Stromal cell of bone marrow (primary cell): ENCODE results near the gene NNMT.

Experiments used
- DNase-seq: peaks from one replicate; pipeline ENCODE4 v3.0.0-alpha.2; 2012; ENCODE audit warnings: low read depth

NNMT gene

DNA sequence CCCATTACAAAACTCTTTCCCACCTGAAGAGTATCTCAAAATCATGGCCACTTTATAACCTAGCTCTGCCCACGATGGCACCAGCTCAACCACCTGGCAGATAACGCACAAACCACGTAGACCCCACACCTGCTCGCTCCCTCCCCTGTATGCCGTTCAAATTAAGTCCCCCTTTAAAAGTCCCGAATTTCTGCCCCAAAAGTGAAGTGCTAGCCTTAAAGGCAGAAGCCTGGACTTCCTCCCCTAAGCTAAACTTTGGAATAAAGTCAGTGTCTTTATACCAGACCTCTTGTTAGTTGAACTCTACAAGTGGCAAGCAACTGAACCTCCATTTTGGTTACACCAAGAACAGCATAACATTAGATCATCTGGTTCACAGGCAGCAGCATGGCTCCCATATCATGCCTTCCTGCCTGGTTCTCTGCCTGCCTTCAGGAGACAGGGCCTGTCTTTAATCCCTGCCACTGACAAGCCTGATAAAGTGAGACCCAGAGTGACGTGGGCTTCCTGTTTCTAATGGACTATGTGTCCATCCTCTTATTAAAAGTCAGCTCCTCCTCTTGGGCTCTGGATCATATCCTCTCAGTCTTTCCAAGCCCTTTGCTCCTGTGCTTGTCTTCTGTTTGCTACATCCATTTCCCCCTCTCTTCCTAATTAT is 32.6 kb upstream of the NNMT start:
- no peak for DNase-seq

DNA sequence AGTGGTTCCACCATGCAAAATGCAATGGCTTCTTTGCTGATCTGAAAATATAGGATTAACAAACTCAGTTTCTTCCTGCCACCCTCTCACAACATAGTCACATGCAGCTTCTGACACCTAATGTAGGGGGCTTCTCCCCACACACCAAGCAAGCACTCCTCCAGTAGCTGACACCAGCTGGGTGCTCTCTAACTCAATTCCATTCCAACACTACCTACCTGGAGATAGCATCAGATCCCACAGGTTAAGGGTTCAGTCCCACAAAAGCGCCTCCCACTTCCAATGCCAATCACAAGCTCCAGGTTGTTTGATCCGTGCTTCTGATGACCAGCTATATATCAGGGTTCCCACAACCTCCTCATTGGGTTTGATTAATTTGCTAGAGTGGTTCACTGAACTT is 31.8 kb upstream of the NNMT start:
- no peak for DNase-seq

GRCh38 chr11:114265122-114265878 is 30.9 kb upstream of the NNMT start:
- DNase-seq, result no peak

DNA sequence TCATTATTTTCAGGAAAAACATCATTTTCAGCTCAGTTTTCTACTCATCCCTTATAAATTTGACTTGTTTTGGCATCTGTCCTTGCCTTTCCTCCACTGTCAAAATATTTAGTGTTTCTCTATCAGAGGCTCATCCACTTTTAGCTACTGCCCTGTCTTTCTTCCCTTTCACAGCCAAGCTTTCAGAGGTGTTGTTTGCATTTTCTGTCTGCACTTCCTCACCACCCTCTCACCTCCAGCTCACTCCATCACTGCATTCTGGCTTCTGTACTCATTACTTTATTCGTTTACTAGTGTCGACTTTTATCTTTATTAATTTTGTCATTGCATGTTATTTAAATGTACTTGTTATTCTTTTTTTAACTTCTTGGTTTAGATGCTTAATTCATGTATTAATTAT is 26.7 kb upstream of the NNMT start:
- no peak for DNase-seq

DNA sequence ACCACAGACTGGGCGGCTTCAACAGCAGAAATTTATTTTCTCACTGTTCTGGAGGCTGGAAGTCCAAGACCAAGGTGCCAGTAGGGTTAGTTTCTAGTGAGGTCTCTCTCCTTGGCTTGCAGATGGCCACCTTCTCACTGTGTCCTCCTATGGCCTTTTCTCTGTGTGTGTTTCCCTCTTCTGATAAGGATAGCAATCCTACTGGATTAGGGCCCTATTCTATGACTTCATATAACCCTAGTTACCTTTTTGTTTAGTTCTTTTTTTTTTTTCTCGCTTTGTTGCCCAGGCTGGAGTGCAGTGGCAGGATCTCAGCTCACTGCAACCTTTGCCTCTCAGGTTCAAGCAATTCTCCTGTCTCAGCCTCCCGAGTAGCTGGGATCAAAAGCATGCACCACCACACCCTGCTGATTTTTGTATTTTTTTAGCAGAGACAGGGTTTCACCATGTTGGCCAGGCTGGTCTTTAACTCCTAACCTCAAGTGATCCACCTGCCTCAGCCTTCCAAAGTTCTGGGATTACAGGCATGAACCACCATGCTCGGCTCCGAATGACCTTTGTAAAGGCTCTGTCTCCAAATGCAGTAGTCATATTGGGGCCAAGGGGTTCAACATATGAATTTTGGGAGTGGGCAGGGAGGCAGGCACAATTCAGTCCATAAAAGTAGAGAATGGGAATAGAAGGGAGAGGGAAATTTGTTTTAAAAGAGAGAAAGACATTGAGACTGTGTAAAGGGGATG is 25.5 kb upstream of the NNMT start:
- DNase-seq, result no peak

- DNase-seq, result no peak
Observed at GRCh38 chr11:114271316-114271715, 24.9 kb upstream of the NNMT start.

GRCh38 chr11:114272311-114272710 is 23.9 kb upstream of the NNMT start:
- no peak for DNase-seq

DNA sequence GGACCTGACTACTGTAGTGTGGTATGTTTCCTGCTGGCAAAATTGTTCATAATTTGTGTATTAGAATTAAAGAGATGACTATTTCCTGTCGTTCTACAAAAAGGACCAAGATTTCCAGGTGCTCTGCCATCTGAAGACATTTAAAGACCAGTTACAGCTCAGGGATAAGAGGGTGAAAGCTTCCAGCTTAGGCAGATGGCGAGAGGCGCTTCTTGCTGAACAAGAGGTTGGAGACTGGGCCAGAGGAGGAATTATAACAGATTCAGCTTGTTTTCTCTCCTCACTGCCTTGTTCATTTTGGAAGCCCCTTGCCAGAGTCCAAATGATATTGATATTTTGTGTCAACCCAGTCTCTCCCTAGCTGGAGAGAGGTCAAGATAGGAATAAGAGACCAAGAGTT is 23.1 kb upstream of the NNMT start:
- no peak for DNase-seq

DNA sequence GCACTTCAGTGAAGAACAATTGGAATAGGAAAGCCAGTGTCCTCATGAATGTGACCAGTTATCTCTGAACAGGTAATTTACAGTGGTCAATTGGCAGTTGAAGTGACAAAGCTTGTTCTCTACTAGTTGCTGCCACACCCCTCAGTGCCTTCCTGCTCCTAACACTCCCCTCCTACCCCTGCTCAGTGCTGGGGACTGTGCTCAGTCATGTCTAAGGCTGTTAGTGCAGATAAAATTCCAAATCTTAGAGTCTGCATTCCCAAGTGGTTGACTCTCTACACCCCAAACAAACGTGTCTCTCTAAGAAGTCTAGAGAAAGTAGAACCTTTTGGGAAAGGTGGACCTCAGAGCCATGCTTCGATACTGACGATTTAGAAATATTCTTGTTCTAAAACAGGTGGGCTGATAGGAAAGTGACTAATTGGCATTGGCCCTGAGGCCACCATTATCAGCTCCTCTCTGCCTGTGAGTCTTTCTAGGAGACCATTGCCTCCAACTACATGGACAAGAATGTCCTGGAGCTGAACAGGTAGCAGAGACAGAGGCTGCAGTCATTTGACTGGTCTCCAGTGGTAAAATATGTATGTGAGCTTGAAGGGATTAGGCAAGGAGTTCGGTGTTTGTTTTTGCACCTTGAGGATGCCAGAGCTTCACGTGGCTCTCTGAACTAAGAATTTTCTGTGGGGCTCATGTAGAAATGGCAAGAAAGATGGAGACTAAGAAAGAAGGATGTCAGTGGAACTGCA is 22.1 kb upstream of the NNMT start:
- DNase-seq, result no peak

DNA sequence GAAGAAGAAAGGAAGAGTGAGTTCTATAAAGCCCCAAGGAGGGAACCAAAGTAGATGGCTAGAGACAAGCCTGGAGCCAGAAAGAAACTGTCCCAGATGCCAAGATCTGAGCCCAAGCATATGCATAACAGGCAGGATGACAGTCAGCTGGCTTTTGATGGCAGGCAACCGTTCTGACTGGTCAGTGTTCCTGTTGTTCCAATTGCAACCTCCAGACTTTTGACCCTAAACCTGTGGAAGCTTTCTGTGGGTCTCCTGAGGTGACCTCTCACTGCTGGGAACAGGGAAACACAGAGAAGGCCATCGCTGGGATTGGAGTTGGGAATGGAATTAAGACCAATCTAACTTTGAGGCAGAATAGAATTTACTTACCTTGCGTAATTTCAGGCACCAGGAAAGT is 21.6 kb upstream of the NNMT start:
- DNase-seq, result no peak

DNA sequence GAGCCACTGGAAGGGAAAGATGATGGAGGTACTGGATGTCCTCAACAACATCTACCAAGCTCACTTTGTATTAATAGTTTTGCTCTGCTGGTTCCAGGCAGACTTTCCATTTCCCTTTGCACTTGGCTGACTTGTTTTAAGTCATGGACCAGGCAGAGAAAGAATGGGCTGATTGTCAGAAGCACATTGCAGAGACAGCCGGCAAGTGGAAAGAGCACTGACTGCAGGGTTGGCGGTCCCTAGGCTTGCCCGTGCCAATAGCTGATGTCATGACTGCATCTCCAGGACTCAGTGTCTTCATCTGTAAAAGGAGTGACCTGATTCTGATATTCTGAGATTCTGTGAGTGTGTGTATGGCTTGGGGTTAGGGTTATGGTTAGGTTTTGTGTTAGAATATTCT is 20.9 kb upstream of the NNMT start:
- no peak for DNase-seq

DNA sequence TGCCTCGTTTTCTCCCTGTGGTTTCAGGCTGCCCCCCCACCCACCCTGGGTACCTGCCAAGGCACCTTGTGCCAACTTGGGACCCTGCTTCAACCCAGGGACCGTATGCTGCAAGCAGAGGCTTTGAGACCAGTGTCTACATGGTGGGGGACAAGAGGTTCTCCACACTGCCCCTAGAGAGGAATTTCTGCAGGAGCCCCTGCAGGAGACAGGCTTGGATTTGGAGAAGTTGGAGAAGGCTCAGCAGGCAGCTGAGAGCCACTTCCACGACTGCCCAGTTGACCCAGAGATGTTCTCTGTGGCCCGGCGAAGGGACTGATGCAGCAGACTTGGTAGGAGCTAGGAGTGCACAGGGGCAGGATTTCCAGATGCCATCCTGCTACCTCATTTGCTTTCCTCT is 20.1 kb upstream of the NNMT start:
- no peak for DNase-seq

GRCh38 chr11:114277637-114278341 is 18.4 kb upstream of the NNMT start:
- DNase-seq, result no peak

GRCh38 chr11:114278342-114279065 is 17.7 kb upstream of the NNMT start:
- no peak for DNase-seq

GRCh38 chr11:114279792-114280546 is 16.2 kb upstream of the NNMT start:
- no peak for DNase-seq

GRCh38 chr11:114280696-114281095 is 15.5 kb upstream of the NNMT start:
- peak; percentile 77 for DNase-seq

DNA sequence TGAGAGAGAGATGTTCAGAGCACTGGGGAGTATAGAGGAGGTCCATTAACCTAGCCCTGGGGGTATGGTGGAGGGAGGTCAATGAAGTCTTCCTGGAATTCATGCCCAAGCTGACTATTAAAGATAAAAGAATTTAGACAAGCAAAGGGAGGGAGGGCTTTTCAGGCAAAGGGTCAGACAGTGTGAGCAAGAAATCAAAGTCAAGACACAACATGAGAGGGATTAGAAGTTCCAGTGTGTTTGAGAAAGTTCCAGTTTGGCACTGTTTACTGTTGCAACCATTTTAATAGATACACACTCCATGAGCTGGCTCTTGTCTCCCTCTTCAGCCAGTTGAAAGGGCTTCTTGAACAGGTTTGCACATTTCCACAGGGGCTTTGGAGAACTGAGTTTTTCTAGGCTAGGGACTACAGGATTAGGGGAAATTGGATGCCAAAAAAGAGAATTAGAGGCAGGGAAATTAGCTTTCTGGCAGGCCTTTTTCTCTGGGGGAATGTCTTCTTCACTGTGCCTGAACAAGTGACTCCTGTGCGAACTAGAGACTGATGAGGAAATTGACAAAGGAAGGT is 14.7 kb upstream of the NNMT start:
- DNase-seq, result no peak

DNA sequence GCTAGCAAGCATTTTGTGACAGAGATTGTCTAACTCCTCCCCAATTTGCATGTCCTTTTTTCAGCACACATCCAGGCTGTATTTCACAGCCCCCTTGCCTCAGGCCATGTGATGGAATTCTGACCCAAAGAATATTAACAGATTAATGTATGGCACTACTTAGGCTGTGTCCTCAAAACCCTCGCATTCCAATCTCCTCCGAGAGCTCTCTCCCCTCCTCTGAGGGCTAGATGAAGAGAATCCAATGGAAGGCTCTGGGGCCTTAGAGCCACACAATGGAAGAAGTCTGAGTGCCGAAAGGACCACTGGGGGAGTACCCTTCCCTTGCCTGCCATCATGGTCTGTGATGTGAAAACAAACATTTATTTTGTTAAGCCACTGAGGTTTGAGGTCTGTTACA is 13.7 kb upstream of the NNMT start:
- DNase-seq, result no peak

DNA sequence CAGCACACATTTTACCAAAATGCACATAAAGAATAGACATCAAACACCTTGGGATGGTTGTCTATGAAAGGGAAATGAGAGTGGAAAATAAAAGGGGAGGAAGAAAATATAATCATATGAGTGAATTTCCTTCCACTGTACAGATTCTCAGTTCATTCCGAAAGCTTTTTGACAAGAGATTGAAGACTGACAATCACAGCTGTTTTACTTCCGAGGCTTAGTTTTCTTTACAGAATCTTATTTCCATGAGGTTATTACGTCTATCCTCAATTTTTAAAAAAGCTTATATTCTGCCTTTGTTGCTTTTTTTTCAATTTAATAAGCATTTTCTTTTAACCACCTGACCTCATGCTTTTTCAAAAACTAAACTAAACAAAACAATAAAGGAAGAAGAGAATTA is 12.8 kb upstream of the NNMT start:
- DNase-seq, result no peak

- no peak for DNase-seq
Observed at GRCh38 chr11:114284021-114284420, 12.2 kb upstream of the NNMT start.
